Right lobe of liver (tissue), 4 donors: ENCODE results near the gene PRKCQ.

Experiments used
- CTCF ChIP-seq, 4 donors: fragments of 200-600 bp in 3 of 4; fragments of 450-650 bp in 1 of 4; IDR thresholded peaks; one replicate each; pipeline versions ENCODE4 v1.5.1 to v1.8.0; 2016 to 2022; ENCODE audit warnings: antibody characterized with exemption in 4 of 4, mild to moderate bottlenecking in 2 of 4
- POLR2A ChIP-seq: fragments of 450-650 bp; IDR thresholded peaks from one replicate; pipeline ENCODE4 v1.6.1; 2017; ENCODE audit warnings: antibody characterized with exemption, mild to moderate bottlenecking
- donor health status: DM: no; HTN: no; CAD: no.
- donor health status: DM: no; HTN: no; CAD: no.
- donor health status: DM: no; HTN: yes; CAD: no.

GRCh38 chr10:6539833-6540232, 40.2 kb downstream of the PRKCQ start:
- no peak for TF ChIP-seq CTCF (IDR thresholded peaks at IDR 0.05)
- no peak for TF ChIP-seq POLR2A
